ENCODE data around the gene ADRM1.

Gene ADRM1

DNA sequence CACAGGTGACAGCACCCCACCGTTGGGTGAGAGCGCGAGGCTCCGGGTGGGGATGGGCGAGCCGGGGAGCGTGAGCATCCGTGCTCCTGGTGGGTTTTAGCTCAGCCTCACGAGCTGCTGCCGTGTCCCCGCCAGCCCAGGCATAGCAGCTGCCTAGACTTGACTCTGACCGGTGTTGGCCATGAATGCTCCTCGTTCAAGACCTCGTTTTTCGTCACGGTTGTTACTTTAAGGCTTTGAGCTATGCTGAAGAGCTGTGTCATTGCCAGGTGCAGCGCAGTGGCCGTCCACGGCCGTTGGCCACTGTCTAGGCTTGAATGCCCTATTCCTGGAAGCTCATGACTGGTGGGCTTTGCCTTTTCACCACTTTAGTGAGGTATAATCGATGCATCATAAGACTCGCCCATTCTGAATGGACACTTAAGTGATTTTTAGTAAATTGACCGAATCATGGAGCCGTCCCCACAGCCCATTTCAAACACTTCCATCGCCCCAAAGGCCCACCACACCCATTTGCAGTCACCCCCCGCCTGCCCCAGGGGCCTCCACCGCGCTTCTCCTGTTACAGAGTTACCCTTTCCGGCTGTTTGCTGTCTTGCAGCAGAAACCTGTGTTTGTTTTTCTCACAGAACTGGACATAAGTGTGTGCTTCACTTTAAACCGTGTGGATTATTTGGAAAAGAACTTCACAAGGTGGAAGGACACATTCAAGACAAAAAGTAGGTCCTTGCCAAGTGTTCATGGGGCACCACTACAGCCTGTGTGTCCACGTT lies 21.4 kb upstream of the ADRM1 start:
- no peak for DNase-seq

DNA sequence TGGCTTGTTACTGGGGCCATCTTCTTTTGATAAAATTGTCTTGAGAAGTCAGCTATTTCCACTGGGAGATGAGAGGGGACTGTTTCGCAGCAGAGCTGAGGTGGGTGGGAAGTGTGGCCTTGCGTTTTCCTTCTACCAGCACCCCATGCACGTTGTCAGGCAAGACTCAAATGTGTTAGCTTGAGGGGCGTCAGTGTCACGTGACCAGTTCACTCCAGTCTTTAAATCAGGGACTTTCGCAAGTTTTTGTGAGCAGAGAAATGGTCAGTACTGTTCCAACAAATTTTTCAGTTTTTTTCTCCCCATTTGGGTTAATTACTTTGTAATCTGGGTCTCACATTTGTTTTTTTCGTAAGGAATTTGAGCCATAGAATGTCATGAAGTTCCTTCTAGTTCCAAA lies 20.7 kb upstream of the ADRM1 start:
- DNase-seq = no peak

DNA sequence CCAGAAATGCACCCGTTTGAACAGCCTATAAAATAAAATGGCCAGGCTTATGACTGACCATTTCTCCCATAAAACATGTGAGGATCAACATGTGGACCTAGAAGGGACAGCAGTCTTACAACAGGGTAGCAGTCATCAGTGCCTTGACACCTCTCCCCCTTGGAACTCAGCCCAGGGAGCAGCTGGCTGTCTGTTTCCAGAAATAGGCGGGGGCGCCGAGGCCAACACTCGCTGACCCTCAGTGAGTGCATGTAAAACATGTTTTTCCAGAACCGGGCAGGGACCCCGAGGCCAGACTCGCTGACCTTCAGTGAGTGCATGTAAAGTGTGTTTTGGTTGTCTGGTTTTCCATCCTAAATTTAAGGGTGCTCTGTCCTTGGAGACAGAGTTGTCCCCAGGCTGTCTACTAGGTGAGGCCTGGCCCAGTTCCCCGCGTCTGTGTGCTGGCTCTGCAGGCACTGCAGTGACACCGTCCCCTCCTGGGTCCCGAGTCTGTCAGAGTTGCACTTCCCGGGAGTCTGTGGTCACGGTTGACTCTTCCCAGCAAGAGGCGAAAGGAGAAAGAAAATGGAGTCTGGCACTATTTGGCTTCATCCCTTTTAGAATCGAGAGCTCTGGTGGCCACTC lies 19.8 kb upstream of the ADRM1 start:
- DNase-seq = no peak

DNA sequence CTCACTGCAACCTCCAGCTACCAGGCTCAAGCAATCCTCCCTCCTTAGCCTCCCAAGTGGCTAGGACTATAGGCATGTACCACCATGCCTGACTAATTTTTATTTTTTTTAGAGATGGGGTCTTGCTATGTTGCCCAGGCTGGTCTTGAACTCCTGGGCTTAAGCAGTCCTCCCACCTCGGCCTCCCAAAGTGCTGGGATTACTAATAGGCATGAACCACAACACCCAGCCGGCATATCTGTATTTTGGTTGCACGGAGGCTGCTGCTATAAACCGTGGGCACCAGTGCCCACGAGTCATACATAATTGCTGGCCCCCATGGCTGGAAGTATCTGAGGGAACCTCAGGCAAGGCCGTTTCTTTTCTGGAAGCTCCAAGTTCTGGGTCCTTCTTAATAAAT lies 18.3 kb upstream of the ADRM1 start:
- no peak for DNase-seq

DNA sequence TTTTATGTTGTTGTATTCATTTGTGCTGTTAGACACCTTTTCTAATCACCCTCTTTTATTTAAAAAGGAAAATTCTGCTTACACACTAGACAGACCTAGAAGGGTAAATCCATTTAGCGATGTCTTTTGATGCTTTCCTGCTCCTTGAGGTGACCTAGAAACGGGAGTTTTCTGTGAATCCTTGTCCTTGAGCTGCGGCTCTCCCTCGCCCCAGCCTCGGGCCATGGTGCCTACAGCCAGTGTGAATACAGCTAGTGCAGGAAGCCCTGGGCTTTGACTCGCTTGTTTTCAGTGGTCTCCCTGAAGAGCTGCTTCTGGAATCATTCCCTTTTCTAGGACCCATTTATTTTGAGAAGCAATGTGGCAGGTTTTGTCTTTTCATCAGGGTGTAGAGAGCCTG lies 17.6 kb upstream of the ADRM1 start:
- DNase-seq = no peak

DNA sequence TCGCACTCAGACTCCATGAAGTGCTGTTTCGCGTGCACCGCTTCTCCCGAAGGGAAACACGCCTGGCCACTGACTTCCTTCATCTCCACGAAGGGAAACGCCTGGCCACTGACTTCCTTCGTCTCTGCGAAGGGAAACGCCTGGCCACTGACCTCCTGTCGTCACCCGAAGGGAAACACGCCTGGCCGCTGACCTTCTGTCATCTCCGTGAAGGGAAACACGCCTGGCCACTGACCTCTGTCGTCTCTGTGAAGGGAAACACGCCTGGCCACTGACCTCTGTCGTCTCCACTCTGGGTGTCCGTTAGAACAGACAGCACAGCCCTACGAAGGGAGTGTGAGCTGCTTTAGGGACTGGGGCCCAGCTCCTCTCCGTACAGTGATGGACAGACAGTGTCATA lies 17.1 kb upstream of the ADRM1 start:
- DNase-seq = no peak

DNA sequence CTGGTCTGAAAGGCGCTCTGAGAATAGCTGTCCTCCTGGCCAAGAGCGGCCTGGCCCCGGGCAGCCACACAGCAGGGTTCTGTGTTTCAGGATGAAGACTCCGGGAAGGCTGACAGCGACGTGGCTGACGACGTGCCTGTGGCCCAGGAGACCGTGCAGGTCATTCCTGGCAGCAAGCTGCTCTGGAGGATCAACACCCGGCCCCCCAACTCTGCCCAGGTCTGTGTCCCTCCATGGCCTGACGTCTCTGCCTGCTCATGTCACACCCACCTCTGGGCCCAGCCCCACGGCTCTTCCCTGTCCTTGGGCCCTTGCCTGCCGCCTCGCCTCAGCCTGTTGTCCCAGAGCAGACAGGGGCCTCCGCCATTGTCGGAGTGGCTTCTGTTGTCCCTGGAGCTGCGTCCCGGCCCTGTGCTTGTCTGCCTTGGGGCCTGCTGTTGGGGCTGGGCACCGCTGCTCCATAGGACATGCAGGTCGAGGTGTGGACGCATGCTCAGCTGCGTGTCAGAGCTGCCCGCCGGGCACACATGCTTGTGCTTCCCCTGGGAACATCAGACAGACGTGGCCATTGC lies 16.2 kb upstream of the ADRM1 start:
- no peak for DNase-seq

DNA sequence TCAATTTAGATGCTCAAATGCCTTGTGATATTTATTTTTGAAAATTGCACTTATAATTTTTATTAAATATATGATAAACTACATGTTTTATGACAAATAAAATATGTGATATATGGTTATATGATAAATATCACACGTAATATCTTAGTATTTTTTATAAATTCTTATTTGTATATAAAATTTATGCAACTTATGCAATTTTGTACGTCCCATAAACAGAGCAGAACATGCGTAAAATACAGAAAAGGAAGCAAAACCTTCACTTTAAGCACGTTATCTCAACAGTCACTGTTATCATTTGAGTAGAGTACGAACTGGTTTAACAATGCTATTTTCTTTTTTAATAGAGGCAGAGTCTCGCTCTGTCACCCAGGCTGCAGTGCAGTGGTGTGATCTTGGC lies 15.7 kb upstream of the ADRM1 start:
- DNase-seq = no peak

DNA sequence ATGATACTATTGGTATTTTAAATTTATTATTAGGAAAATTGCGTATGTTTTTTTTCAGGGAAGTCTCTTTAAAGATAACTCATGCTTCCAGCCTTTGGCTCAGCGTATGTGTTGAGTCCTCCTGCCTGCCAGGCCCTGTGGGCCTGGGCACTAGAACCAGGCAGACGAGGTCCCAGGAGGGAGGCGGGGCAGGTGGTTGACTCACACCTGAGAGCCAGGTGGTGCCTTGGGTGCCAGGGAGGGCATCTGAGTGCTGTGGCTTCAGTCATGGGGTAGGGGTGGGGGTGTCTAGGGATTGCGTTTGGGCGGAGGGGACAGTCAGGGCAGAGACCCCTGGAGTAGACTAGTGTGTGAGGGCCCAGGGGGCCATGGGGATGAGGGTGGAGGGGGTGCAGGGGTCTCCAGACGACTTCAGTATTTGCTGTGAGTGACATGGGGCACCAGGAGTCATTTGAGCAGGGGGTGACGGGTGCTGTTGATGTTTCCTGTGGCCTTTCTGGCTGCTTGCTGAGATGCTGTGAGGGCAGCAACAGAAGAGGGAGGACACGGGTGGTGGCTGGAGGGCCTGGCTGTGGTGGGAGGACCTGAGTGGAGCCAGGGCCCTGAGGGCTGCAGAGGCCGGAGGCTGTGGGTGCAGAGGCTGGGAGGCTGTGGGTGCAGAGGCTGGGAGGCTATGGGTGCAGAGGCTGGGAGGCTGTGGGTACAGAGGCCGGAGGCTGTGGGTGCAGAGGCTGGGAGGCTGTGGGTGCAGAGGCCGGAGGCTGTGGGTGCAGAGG lies 14.8 kb upstream of the ADRM1 start:
- no peak for DNase-seq

DNA sequence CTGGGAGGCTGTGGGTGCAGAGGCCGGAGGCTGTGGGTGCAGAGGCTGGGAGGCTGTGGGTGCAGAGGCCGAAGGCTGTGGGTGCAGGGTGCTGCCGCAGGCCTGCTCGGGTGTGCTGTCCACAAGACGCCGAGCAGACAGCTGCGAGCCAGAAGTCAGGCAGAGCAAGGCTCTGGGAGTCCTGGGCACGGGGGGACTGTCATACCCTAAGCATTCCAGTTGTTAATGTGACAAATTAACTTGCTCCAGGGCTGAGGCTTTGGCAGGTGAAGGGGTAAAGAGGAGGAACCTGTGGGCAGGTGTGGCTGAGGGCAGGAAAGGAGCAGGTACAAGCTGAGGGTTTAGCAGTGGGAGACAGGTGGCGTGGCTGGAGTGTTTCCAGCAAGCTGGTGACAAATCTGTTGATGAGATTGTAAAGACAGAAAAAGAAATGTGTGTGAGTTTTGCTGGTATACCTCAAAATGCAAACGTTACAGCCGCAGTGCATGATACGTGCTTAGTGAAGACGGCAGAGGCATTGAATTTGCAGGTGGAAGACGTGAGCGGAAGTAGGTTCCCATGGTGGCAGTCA lies 14.2 kb upstream of the ADRM1 start:
- no peak for DNase-seq

DNA sequence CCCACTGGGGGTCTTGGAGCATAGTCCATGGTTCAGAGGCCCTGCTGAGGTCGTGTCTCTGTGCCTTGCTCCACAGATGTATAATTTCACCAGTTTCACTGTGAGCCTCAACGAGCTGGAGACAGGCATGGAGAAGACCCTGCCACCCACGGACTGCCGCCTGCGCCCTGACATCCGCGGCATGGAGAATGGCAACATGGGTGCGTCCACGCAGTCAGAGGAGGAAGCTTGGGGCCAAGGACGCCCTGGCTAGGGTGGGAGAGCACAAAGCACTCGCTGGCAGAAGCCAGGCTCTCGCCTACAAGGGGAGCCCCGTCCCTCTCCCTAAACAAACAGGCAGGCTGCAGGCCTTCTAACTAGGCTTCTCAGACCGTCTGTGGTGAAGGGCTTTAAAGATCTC lies 13.7 kb upstream of the ADRM1 start:
- no peak for DNase-seq

DNA sequence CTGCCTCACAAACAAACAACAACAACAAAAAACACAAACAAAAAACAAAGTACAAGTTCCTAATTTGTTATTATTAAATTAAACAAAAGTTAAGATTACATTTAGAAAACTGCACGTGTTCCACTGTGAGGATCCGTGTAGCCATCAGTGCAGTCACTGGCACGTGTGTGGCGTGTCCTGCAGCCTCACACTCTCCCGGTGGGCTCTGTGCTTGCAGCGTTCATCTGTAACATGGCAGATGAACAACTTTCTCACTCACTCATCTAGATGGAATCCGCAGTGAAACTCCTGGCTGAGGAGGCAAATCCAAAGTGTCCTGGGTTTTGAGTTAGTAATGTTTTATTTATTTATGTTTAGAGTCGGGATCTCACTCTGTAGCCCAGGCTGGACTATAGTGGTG lies 12.9 kb upstream of the ADRM1 start:
- DNase-seq = no peak

DNA sequence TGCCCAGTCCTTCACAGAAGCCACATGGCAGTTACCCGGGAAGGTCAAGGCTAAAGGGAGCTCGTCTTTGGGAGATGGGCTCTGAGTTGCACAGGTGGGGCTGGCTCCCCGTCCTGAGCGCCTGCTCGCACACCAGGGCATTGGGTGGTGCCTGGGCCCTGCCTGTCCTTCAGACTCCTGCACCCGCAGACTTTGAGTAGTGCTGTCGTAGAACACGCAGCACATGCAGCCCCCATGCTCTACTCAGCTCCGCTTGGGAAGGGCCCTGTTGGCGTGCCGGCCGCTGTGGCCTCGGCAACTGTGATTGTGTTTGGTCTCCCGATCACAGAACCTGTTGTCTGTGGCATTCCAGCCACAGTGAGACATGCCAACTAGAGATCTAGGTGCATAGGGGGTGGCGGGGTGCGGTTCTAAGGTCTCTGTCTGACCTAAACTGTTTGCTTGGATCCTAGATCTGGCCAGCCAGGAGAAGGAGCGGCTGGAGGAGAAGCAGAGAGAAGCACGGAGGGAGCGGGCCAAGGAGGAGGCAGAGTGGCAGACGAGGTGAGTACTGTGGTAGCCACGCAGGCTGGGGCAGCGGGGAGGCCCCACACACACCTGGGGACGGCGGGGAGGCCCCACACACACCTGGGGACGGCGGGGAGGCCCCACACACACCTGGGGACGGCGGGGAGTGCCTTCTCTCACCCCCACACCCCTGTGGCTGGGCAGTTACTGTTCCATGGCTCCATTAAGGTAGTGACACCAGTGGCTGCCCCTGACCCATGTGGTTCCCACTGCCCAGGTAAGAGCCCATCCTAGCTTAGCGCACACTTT lies 11.3 kb upstream of the ADRM1 start:
- no peak for DNase-seq

DNA sequence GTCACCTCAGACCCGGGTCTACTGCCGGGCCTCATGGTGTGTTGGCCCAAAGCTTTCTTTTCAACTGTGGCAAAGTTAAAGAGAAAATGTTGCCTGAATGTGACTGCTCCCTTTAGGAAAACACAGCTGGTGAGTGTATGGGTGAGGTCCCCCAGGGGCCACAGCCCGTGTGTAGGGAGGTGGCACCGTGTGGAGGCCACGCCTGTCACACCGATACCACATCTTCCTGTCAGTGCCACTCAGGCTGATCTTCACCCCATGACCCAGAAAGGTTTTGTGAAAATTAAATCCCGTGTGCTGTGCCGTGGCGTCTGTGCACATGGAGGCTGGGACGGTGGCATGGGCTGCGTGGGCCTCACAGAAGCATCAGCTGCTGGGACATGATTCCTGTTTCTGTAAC lies 10.7 kb upstream of the ADRM1 start:
- no peak for DNase-seq

DNA sequence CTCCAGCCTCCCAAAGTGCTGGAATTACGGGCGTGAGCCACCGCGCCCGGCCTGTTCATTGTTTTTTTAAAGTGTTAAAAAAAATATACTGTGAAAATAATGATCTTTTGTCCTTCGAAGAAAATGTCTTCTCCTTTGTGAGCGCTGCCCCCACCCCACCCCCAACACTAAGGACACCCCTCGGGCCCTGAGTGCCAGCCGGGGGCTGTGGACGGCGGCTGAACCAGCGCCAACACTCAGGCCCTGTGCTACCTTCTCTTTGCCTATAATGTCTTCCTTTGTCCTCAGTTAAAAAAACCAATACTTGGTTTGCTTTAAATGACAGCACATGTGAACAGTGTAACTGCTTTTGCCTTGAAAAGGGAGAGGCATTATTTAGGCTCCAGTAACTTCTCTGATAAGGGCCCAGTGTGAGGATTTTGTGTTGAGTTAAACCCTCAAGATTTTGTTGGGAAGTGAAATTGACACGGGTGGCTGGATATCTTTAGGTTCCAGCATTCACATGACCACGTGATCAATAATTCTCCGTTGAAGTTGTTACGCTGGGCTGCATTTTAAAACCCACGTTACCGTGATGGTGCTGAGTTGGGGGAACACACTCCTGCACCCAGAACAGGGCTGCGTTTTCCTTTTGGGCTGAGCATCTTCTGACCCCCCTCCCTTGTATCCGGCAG lies 9.5 kb upstream of the ADRM1 start:
- DNase-seq = no peak

DNA sequence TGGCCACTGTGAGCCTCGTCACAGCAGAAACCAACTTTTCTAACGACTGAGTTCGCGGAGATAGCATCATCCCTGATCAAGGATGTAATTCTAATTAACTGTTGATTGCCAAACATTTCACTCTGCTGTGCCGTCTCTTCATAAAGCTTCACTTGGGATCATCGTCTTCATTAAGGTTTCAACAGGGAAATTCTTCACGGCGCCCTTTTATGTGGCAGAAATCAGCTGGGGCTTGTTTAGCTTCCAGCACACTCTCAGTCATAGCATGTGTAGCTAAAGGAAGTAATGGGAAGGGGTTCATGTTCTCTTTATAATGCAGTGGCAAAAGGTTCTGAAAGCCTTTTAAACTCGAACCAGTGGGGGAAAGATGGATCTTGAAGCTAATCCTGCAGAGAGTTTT lies 8.9 kb upstream of the ADRM1 start:
- DNase-seq = no peak

DNA sequence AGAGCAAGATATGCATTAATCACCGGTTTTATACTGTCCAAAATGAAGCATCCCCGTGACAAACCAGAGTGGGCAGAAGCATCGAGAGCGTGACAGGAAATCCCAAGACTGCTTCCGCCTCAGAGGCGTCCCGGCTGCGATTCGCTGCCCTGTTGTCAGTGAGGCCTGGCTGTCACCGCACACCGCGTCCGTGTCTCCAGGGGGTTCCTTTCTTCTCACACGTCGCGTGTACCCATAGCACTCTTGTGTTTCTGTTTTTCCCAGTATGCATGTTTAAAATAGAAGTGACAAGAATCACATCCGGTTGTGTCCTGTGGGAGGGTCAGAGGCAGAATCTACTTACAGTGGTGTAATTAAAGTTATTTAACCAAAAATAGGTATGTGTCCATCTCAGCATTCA lies 8.3 kb upstream of the ADRM1 start:
- no peak for DNase-seq

DNA sequence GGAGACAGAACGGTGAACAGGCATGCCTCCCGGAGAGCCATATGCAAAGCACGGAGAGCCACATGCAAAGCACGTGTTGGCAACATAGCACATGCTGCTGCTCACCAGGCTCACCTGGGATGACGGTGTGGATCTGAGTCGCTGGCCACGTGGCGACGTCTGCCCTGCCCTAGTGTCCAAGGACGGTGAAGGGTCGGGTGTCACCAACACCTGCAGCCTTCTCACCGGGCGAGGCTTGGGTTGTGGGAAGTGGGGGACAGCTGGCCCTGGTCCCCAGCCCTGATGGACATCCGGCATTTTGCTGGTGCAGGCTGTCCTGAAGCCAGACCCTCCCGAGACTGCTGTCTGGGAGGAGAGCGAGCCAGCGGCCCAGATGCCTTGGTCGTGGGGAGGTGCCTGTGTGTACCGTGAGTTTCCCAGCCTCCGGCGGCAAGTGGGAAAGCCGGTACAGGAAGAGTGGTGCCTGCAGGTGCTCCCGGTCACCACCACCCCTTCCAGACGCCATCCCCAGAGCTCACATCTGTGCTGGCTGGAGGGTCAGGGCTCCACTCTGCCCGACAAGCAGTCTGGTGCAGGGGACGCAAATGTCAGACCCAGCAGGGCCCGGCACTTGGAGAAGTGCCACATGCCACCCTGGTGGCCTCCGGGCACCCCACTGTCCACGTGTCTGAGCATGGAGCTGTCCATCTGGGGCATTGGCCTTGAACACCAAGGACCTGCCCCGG lies 5.9 kb upstream of the ADRM1 start:
- no peak for DNase-seq

DNA sequence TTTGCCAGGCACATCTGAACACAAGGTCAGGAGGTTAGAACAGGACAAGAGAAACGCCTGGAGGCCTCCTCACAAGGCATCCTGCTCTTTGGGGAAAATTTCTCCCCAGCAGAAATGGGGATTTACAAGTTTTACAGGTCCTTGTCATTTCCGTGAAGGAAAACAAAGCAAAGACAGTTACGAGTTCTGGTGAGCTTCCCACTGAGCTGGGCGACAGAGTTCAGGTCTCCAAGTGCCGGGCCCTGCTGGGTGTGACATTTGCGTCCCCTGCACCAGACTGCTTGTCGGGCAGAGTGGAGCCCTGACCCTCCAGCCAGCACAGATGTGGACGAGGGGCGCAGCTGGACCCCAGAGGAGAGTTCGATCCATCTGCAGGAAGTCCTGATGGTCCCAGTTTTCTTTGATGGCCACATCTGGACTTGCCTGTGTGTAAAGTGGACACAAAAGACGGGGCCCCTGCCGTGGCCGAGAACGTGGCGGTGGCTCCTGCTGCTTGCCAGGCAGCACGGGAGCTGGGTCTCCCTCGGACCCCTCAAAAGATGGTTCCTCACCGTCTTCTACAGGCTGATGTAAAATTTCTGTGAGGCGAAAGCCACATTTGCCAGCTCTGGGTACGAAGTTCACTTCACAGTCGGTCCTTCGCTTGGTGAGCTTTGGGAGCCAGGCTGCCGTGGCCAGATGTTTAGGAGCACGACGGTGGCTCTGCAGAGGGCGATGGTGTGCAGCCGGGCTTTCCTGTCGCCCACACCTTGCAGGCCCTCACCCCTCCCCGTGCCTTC lies 5.2 kb upstream of the ADRM1 start:
- DNase-seq = no peak

DNA sequence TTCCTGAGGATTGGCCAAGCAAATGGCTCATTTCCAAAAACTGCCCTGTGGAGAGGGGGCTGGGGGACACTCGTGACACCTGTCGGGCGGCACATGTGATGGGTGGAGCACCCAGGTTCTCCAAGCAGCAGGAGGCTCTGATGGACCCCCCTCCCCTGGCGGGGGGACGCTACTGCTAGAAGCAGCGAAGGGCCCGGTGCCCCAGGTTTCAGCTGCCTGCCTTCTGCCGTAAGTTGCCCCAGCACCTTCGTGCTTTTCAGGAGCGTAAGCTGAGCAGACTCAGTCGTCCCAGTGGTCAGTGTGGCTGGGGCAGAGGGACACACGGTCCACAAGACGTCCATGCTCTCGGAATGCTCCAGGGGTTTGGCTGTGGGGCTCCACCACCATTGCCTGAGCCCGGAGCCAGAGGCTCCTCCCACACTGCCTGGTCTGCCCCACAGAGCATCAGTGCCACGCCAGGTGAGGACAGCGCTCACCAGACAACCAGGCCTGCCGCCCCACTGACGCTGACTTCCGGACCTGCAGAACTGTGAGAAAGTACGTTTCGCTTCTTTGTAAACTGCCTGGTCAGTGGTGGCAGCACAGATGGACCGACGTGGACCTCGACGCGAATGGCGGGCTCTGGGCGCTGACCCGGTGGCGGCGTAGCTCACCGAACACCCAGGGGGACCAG lies 4.1 kb upstream of the ADRM1 start:
- DNase-seq = no peak
